ENCODE data around the gene RAB11FIP4. TPM values are rescaled to one million over a fixed set of nuclear protein-coding genes. Genes with fewer than 3 reads are reported as not detected.

The RAB11FIP4 gene
- total RNA-seq, 1 donor, result 0.72 TPM

DNA sequence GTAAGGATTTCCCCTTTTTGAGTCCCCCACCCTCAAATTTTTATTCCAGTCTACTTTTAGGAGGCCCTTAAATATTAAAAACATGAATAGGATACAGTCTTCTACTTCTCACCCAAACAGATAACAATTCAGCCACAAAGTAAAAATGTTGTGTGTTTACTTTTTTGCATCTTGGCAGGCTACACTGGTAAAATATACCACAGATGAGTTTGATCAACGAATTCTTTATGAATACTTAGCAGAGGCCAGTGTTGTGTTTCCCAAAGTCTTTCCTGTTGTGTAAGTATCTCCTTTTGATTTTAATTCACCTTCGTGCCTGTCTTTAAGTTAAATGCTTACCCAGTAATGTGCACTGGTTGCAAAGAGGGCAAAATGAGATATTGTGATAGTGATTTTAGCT, 34.4 kb upstream of the RAB11FIP4 start:
- Histone ChIP-seq H4K20me1 (ENCODE audit: insufficient read depth, low read length) (no peaks in the 10 kb centered on the region), H3K4me2 (ENCODE audit: insufficient read depth, low read length) (no peak overlapping the region), H3K4me1 (ENCODE audit: insufficient read depth, low read length) (no peaks in the 10 kb centered on the region), H3K27me3 (ENCODE audit: insufficient read depth, low read length) (no peaks in the 10 kb centered on the region), H2AFZ (ENCODE audit: low read length) (no peak overlapping the region), H3K4me3 (ENCODE audit: insufficient read depth, low read length) (no peak overlapping the region), H3K27ac (ENCODE audit: low read depth, low read length) (no peak overlapping the region), H3K36me3 (ENCODE audit: insufficient read depth, low read length) (peaks cover 51% of the 10 kb centered on the region), H3K79me2 (ENCODE audit: insufficient read depth, low read length) (no peaks in the 10 kb centered on the region), H3K9me3 (ENCODE audit: low read depth, low read length) (no peaks in the 10 kb centered on the region)
- DNase-seq (ENCODE audit: insufficient read length, low spot score, missing footprints), result no peak
- TF ChIP-seq, protein P1, sequence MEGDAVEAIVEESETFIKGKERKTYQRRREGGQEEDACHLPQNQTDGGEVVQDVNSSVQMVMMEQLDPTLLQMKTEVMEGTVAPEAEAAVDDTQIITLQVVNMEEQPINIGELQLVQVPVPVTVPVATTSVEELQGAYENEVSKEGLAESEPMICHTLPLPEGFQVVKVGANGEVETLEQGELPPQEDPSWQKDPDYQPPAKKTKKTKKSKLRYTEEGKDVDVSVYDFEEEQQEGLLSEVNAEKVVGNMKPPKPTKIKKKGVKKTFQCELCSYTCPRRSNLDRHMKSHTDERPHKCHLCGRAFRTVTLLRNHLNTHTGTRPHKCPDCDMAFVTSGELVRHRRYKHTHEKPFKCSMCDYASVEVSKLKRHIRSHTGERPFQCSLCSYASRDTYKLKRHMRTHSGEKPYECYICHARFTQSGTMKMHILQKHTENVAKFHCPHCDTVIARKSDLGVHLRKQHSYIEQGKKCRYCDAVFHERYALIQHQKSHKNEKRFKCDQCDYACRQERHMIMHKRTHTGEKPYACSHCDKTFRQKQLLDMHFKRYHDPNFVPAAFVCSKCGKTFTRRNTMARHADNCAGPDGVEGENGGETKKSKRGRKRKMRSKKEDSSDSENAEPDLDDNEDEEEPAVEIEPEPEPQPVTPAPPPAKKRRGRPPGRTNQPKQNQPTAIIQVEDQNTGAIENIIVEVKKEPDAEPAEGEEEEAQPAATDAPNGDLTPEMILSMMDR (IDR thresholded peaks at IDR 0.05; ENCODE audit: extremely low read depth, low read depth, low read length), result no peak

DNA sequence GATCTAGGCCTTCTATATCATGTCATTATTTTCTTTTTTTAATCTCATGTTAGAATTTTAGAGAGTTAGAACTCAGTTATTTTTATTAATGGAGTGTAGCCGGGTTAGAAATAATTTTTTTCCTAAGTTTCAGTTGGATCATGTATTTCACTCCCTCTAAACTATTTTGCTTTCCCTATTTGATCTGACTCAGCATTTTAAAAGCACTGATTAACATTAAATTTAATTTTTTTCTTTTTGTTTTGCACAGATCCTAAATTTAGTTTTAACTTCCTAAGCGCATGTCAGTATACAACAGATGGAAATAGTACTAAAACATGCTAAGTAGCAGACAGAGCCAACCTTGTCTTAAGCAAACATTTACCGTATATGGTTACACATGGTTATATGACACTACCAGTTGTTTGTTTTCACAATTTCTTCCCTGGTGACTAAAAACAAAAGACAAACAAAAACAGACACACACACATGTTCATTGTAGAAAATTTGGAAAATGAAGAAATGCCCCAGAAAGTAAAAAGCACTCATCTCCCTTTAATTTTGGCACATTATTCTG, 33.6 kb upstream of the RAB11FIP4 start:
- H3K36me3 ChIP-seq (ENCODE audit: insufficient read depth, low read length), result peaks cover 51% of the 10 kb centered on the region
- no peak overlapping the region for H3K4me2 ChIP-seq (ENCODE audit: insufficient read depth, low read length)
- H3K79me2 ChIP-seq (ENCODE audit: insufficient read depth, low read length), result no peaks in the 10 kb centered on the region
- no peaks in the 10 kb centered on the region for H3K4me1 ChIP-seq (ENCODE audit: insufficient read depth, low read length)
- TF ChIP-seq, protein P1 (IDR thresholded peaks at IDR 0.05; ENCODE audit: extremely low read depth, low read depth, low read length), result no peak
- H3K27ac ChIP-seq (ENCODE audit: low read depth, low read length), result no peak overlapping the region
- H3K9me3 ChIP-seq (ENCODE audit: low read depth, low read length), result no peaks in the 10 kb centered on the region
- no peaks in the 10 kb centered on the region for H4K20me1 ChIP-seq (ENCODE audit: insufficient read depth, low read length)
- no peaks in the 10 kb centered on the region for H3K27me3 ChIP-seq (ENCODE audit: insufficient read depth, low read length)
- no peak overlapping the region for H3K4me3 ChIP-seq (ENCODE audit: insufficient read depth, low read length)
- no peak overlapping the region for H2AFZ ChIP-seq (ENCODE audit: low read length)
- DNase-seq (ENCODE audit: insufficient read length, low spot score, missing footprints), result no peak

DNA sequence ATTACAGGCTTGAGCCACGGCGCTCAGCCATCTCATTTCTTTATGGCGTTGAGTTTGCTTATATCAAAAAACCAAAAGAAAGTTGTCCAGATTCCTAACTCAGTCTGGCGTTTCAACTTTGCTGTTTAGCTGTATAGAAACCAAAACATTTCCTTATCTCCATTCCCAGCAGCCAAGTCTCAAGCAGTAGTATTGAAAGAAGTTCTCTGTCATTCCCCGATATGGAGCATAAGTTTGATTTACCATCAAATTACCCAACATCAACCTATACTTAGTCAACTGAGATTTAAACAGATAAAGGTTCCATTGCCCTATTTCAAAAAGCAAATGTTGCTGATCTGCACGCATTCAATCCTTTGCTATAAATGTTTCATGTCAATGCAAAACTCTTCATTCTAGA, 27.5 kb upstream of the RAB11FIP4 start:
- TF ChIP-seq, protein P1 (IDR thresholded peaks at IDR 0.05; ENCODE audit: extremely low read depth, low read depth, low read length), result no peak
- peaks cover 39% of the 10 kb centered on the region for H3K36me3 ChIP-seq (ENCODE audit: insufficient read depth, low read length)
- H4K20me1 ChIP-seq (ENCODE audit: insufficient read depth, low read length), result no peaks in the 10 kb centered on the region
- no peak overlapping the region for H3K27ac ChIP-seq (ENCODE audit: low read depth, low read length)
- H3K4me1 ChIP-seq (ENCODE audit: insufficient read depth, low read length), result no peaks in the 10 kb centered on the region
- no peak overlapping the region for H2AFZ ChIP-seq (ENCODE audit: low read length)
- no peak overlapping the region for H3K4me3 ChIP-seq (ENCODE audit: insufficient read depth, low read length)
- no peaks in the 10 kb centered on the region for H3K27me3 ChIP-seq (ENCODE audit: insufficient read depth, low read length)
- DNase-seq (ENCODE audit: insufficient read length, low spot score, missing footprints), result no peak
- no peaks in the 10 kb centered on the region for H3K9me3 ChIP-seq (ENCODE audit: low read depth, low read length)
- H3K4me2 ChIP-seq (ENCODE audit: insufficient read depth, low read length), result no peak overlapping the region
- H3K79me2 ChIP-seq (ENCODE audit: insufficient read depth, low read length), result no peaks in the 10 kb centered on the region

DNA sequence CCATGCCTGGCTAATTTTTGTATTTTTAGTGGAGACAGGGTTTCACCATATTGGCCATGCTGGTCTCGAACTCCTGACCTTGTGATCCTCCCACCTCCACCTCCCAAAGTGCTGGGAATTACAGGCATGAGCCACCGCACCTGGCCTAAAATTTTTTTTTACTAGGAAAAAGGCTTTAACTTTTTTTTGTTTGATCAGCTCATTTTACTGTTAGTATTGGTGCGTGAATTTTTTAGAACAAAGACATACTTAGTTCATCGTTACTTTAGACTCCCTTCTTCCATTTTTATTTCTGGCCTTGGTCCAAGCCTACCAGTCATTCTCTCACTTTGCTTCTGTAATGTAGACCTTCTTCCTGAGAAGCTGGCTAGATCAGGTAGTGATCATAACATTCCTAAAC, 25.4 kb upstream of the RAB11FIP4 start:
- no peak for DNase-seq (ENCODE audit: insufficient read length, low spot score, missing footprints)
- H4K20me1 ChIP-seq (ENCODE audit: insufficient read depth, low read length), result no peaks in the 10 kb centered on the region
- TF ChIP-seq, protein P1 (IDR thresholded peaks at IDR 0.05; ENCODE audit: extremely low read depth, low read depth, low read length), result no peak

More for the DNA sequence above, 25.4 kb upstream of the RAB11FIP4 start:
- H3K9me3 ChIP-seq (ENCODE audit: low read depth, low read length), result no peaks in the 10 kb centered on the region
- no peaks in the 10 kb centered on the region for H3K79me2 ChIP-seq (ENCODE audit: insufficient read depth, low read length)
- no peaks in the 10 kb centered on the region for H3K4me1 ChIP-seq (ENCODE audit: insufficient read depth, low read length)
- H3K4me2 ChIP-seq (ENCODE audit: insufficient read depth, low read length), result no peak overlapping the region
- H3K4me3 ChIP-seq (ENCODE audit: insufficient read depth, low read length), result no peak overlapping the region
- no peak overlapping the region for H3K27ac ChIP-seq (ENCODE audit: low read depth, low read length)
- no peak overlapping the region for H2AFZ ChIP-seq (ENCODE audit: low read length)
- H3K36me3 ChIP-seq (ENCODE audit: insufficient read depth, low read length), result peaks cover 30% of the 10 kb centered on the region
- no peaks in the 10 kb centered on the region for H3K27me3 ChIP-seq (ENCODE audit: insufficient read depth, low read length)

Data from osteoblast (primary cell).